HepG2 (cell line): ENCODE results near the gene LSM12. TPM values are rescaled to one million over a fixed set of nuclear protein-coding genes. Genes with fewer than 3 reads are reported as not detected.
A peak's percentile ranks its signal among the peaks of the same experiment; 100 is the strongest.

Experiments
- ARID5B ChIP-seq: IDR thresholded peaks from 2 replicates; pipeline ENCODE4 v1.4.0; 2020; ENCODE audit warnings: mild to moderate bottlenecking, missing genetic modification reagents
- CCDC6 ChIP-seq: sonication (generic); formaldehyde crosslinking; IDR thresholded peaks from 2 replicates; pipeline ENCODE4 v1.8.1; 2022; ENCODE audit warnings: mild to moderate bottlenecking, missing genetic modification reagents, moderate library complexity
- GFI1 ChIP-seq: sonication (generic); formaldehyde crosslinking; IDR thresholded peaks from 2 replicates; pipeline ENCODE4 v1.5.0; 2020; ENCODE audit warnings: missing genetic modification reagents, mild to moderate bottlenecking, borderline replicate concordance
- KAT7 ChIP-seq: IDR thresholded peaks from 2 replicates; pipeline ENCODE4 v1.6.1; 2018; ENCODE audit warnings: borderline replicate concordance, missing compliant biosample characterization
- KLF11 ChIP-seq: IDR thresholded peaks from 2 replicates; pipeline ENCODE4 v1.6.1; 2016; ENCODE audit warnings: missing compliant biosample characterization
- MEF2D ChIP-seq: sonication (generic); formaldehyde crosslinking; IDR thresholded peaks from 2 replicates; pipeline ENCODE4 v1.5.1; 2020; ENCODE audit warnings: mild to moderate bottlenecking, missing genetic modification reagents
- MIER2 ChIP-seq: IDR thresholded peaks from 2 replicates; pipeline ENCODE4 v1.6.1; 2016; ENCODE audit warnings: missing biosample characterization, missing genetic modification reagents
- RFXANK ChIP-seq: IDR thresholded peaks from 2 replicates; pipeline ENCODE4 v1.6.1; 2016
- TP53 ChIP-seq: sonication (generic); formaldehyde crosslinking; conservative IDR thresholded peaks from 2 replicates; pipeline ENCODE4 v1.4.0; 2020; ENCODE audit warnings: missing genetic modification reagents
- ZBTB2 ChIP-seq: sonication (generic); formaldehyde crosslinking; IDR thresholded peaks from 2 replicates; pipeline ENCODE4 v1.8.0; 2022; ENCODE audit warnings: low read depth, missing genetic modification reagents
- ZKSCAN5 ChIP-seq: sonication (generic); formaldehyde crosslinking; IDR thresholded peaks from 2 replicates; pipeline ENCODE4 v1.5.1; 2020; ENCODE audit warnings: mild to moderate bottlenecking, missing genetic modification reagents
- ZNF12 ChIP-seq: sonication (generic); formaldehyde crosslinking; IDR thresholded peaks from 2 replicates; pipeline ENCODE4 v1.5.0; 2020; ENCODE audit warnings: missing genetic modification reagents
- ZNF3 ChIP-seq: IDR thresholded peaks from 2 replicates; pipeline ENCODE4 v1.7.0; 2017; ENCODE audit warnings: inconsistent platforms
- ZNF329 ChIP-seq: sonication (generic); formaldehyde crosslinking; IDR thresholded peaks from 2 replicates; pipeline ENCODE4 v1.9.0; 2021; ENCODE audit warnings: low read depth, mild to moderate bottlenecking, missing genetic modification reagents
- ZNF362 ChIP-seq: sonication (generic); formaldehyde crosslinking; IDR thresholded peaks from 2 replicates; pipeline ENCODE4 v1.4.0; 2020; ENCODE audit warnings: missing genetic modification reagents, mild to moderate bottlenecking, borderline replicate concordance
- ZNF687 ChIP-seq: sonication (generic); formaldehyde crosslinking; IDR thresholded peaks from 2 replicates; pipeline ENCODE4 v1.5.1; 2020; ENCODE audit warnings: mild to moderate bottlenecking, missing genetic modification reagents, moderate library complexity
- ZNF841 ChIP-seq: sonication (generic); formaldehyde crosslinking; IDR thresholded peaks from 2 replicates; pipeline ENCODE4 v1.8.1; 2023; ENCODE audit warnings: missing genetic modification reagents, borderline replicate concordance
- ZSCAN29 ChIP-seq: sonication (generic); formaldehyde crosslinking; conservative IDR thresholded peaks from 2 replicates; pipeline ENCODE4 v1.4.0; 2020; ENCODE audit warnings: mild to moderate bottlenecking, missing genetic modification reagents
- polyA plus RNA-seq, 8 experiments: library from polyadenylated mRNA; depleted of rRNA in 3 of 8; stranded (reverse) in 7 of 8; unstranded in 1 of 8; fragments of >200 nt; fragmentation: Illumina TruSeq in 4 of 8; extraction: Trizol in 4 of 8; gene quantifications; 2 replicates each; pipeline versions ENCODE4 v1.2.1 to v1.2.3, GENCODE V29; 2011 to 2016; ENCODE audit warnings: low read depth in 4 of 8, missing spikeins in 1 of 8, mixed read lengths in 1 of 8; ENCODE audit not compliant: insufficient read depth in 1 of 8
- total RNA-seq, 5 experiments: library from RNA; depleted of rRNA; stranded (reverse); fragments of >200 nt; fragmentation: Illumina TruSeq; extraction: Trizol; gene quantifications; 2 replicates each; pipeline ENCODE4 v1.2.3, GENCODE V29; 2016; ENCODE audit warnings: low read depth in 1 of 5

LSM12 gene
- total and polyA plus RNA-seq, 2 of the 13 experiments (the other 11 are each of a cell fraction or from before 2014, with no cell fraction given), result 52.8 to 55.7 TPM

- TF ChIP-seq ZNF12 (CRISPR knock-in tag), result no peak; the same call in 1 of the 2 replicates
- TF ChIP-seq KAT7, result peak; percentile 87; the same call in 1 of the 2 replicates
- peak; percentile 90; the same call in 1 of the 2 replicates for TF ChIP-seq KLF11 (CRISPR knock-in tag)
- TF ChIP-seq CCDC6 (CRISPR knock-in tag), result peak; percentile 87; the same call in 1 of the 2 replicates
- peak; percentile 34; the same call in 1 of the 2 replicates for TF ChIP-seq ZNF3 (CRISPR knock-in tag)
- TF ChIP-seq RFXANK (CRISPR knock-in tag), result peak; percentile 92
- peak; percentile 100 for TF ChIP-seq MEF2D
- TF ChIP-seq ZKSCAN5, result no peak
- TF ChIP-seq ZNF329, result no peak; the same call in none of the 2 replicates
- TF ChIP-seq ARID5B (CRISPR knock-in tag), result peak; percentile 95
- TF ChIP-seq ZNF362 (CRISPR knock-in tag), result peak; percentile 99
- TF ChIP-seq ZNF687, result peak; percentile 97
- TF ChIP-seq ZBTB2 (CRISPR knock-in tag), result no peak
- TF ChIP-seq TP53 (CRISPR knock-in tag), result no peak; the same call in 1 of the 2 replicates
- TF ChIP-seq GFI1 (CRISPR knock-in tag), result peak; percentile 85
- peak; percentile 93; the same call in 1 of the 2 replicates for TF ChIP-seq ZSCAN29
- TF ChIP-seq ZNF841, result peak; percentile 71; the same call in 1 of the 2 replicates
- TF ChIP-seq MIER2 (CRISPR knock-in tag), result peak; percentile 86
Measured at GRCh38 chr17:44110823-44111633, 44.6 kb upstream of the LSM12 start (continued).
